Measurements from ENCODE around the gene DNA2. TPM values are rescaled to one million over a fixed set of nuclear protein-coding genes. Genes with fewer than 3 reads are reported as not detected.
"Not testable (repeated sequence)": the region's sequence is repeated elsewhere in the genome, so short reads cannot be mapped to it uniquely, and the experiment has no call there.

DNA2 gene
- polyA plus RNA-seq, 1 donor: 21.8 TPM

DNA sequence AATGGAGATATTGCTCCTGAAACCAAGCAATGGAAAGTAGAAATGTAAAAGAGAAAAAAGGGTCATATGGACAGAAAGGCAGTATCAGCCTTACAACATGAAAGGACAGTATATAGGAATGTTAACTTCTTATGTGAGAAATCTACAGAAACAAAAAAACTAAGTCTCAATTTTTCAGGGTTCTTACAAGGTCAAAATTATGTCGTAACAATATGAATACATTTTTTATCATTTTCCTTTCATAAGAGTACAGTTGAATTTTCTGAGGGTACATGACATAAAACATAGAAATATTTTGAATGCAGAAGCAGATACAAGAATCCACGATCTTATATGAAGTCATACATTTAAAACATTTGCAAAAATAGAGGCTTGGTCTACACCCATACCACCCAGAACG lies 10.7 kb downstream of the DNA2 start:
- no peak for DNase-seq

GRCh38 chr10:68449698-68450097 lies 22.1 kb downstream of the DNA2 start:
- DNase-seq: not testable (repeated sequence)

GRCh38 chr10:68446179-68446578 lies 25.6 kb downstream of the DNA2 start:
- no peak for DNase-seq

DNA sequence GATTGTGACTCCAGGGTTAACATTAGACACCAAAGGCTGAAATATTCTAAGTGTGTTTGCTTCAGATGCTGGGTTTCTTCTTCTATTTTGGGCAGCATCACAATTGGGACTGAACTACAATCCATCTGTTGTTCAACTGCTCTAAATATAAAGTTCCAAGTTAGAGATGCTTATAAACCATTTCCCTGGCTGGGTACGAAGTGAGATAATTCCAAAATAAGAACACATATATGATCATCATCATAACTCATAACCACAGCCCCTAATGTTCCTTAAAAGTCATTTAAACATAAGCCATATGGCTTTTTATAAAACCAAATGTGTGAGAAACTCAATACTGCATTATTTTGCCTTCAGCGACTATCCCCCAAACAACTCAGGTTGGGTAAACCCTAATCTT lies 28.8 kb downstream of the DNA2 start:
- no peak for DNase-seq

GRCh38 chr10:68440898-68441297 lies 30.9 kb downstream of the DNA2 start:
- DNase-seq: no peak

DNA sequence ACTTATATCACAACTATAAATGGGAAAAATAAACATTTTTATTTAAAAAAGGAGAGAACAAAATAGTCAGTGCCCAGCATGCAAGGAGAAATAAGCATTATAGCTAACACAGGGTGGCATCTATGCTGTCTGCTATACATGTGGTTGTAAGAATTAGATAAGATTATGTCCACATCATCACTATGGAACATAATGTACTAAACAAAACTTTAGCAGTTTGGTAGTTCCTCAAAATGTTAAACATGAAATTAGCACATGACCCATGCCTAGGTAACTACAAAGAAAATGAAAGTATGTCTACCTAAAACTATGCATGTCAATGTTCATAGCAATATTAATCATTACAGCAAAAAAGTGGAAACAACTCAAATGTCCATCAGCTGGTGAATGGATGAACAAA lies 36.0 kb downstream of the DNA2 start:
- DNase-seq: no peak

- DNase-seq: no peak
Observed at GRCh38 chr10:68434657-68435056, 37.1 kb downstream of the DNA2 start.

DNA sequence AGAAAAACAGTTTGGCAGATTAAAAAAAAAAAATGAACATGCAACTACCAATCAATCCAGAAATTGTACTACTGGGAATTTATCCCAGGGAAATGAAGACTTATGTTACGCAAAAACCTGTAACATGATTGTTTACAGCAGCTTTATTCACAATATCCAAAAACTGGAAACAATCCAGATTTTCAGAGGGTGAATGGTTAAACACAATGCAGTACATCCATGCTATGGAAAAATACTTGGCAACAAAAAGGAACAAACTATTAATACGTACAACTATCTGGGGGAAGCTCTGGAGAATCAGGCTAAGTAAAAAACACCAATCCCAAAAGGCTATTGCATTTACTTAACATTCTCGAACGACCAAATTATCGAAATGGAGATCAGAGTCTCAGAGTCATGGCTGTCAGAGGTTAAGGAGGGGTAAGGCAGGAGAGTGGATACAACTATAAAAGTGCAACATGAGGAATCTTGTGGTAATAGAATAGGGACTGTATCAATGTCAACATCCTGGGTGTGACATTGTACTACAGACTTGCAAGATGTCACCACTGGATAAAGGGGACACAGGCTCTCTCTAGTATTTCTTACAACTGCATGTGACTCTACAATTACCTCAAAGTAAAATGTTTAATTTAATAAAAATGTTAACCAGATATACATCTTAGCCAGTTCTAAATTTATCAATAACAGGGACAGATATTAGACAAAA lies 43.2 kb downstream of the DNA2 start:
- DNase-seq: no peak

- no peak for DNase-seq
Observed at GRCh38 chr10:68424454-68425014, 47.2 kb downstream of the DNA2 start.

DNA sequence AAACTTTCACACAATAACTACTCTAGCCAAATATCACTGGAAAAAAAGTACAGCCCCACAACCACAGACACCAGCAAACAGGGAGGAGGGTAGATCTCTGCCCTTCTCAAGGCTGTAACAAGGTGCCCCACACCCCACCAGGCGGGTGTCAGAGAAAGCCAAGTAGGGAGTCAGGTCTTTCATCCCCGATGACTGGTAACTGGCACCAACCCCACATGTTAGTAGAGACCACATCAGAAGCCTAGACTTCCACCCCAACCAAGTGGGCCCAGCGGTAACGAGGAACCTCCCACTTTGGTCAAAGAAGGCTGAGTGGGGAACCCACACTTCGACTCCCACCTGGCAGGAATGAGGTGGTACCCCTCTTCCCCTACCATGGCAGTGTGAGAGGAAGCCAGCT lies 48.3 kb downstream of the DNA2 start:
- no peak for DNase-seq

- no peak for DNase-seq
Observed at GRCh38 chr10:68419376-68419775, 52.4 kb downstream of the DNA2 start.

GRCh38 chr10:68408898-68409518 lies 62.8 kb downstream of the DNA2 start:
- no peak for DNase-seq

- DNase-seq: peak; percentile 84
Observed at GRCh38 chr10:68406815-68407548, 64.8 kb downstream of the DNA2 start, which contains the start of gene RUFY2. Gene RUFY2 (minus strand): TSS chr10:68407277. CDS start chr10:68407189, 88 bp downstream.

- DNase-seq: peak; percentile 63
Observed at GRCh38 chr10:68406111-68406814, 65.5 kb downstream of the DNA2 start.

DNA sequence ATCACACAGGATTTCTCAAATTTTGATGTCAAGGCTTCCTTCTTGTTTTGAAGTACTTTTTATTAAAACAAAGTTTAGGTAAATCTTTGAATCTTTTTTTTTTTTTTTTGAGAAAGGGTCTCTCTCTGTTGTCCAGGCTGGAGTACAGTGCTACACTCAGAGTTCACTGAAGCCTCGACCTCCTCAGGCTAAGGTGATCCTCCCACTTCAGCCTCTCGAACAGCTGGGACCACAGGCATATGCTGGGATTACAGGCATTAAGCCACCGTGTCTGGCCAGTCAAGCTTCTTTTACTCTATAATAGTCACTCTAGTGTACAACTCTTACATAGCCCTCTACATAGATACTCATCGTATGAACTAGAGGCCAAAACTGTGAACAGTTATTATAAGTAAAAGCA lies 68.1 kb downstream of the DNA2 start:
- DNase-seq: no peak

- DNase-seq: no peak
Observed at GRCh38 chr10:68402276-68402675, 69.5 kb downstream of the DNA2 start.

DNA sequence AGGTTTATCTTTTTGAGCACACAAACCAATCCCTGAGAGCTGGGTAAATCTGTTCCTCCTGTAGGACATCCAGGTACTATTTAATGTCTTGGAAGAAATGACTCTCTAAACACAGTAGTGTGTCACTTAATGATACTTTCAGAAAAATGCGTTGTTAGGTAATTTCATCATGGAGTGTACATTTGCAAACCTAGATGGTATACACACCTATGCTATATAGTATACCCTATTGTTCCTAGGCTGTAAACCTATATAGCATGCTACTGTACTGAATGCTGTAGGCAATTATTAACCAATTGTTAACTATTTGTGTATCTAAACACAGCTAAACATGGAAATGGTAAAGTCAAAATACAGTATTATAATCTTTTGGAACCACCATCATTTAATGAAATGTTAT lies 74.8 kb downstream of the DNA2 start:
- no peak for DNase-seq

DNA sequence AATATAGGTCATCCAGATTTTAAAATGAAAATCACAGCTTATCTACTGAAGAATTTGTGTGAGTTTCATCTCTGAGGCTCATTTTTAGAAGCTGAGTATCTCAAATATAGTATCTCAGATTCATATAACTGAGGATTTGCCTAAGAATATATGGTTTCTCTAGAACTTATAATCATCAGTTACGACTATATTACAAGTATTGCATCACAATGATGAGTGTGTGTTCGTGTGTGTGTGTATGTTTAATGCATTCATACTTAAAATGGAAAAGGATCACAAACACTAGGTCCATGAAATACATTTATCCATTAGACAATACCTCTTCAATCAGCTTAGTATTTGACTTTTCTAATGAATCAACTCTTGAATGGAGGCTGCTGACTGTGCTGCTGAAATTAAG lies 86.0 kb downstream of the DNA2 start:
- DNase-seq: no peak

DNA sequence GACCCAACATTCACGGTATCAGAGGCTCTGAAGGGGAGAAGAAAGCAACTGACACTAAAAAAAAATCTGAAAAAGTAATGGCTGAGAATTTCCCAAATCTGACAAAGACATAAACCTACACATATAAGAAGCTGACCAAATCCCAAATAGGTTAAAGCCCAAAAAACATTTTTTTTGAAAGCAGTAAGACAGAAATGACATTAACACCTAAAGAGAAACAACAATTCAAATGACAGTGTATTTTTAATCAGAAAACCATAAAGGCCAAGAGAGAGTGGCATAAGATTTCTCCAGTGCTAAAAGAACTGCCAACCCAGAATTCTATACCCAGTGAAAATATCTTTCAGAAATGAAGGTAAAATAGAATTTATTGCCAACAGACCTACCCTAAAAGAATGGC lies 100.2 kb downstream of the DNA2 start:
- no peak for DNase-seq

GRCh38 chr10:68367121-68367520 lies 104.7 kb downstream of the DNA2 start:
- no peak for DNase-seq

- no peak for DNase-seq
Observed at GRCh38 chr10:68366600-68366999, 105.2 kb downstream of the DNA2 start.

- no peak for DNase-seq
Observed at GRCh38 chr10:68365611-68366010, 106.2 kb downstream of the DNA2 start.
